ENCODE results near the gene SERPINA7.
"Not testable (repeated sequence)": the region's sequence is repeated elsewhere in the genome, so short reads cannot be mapped to it uniquely, and the experiment has no call there.

The SERPINA7 gene

DNA sequence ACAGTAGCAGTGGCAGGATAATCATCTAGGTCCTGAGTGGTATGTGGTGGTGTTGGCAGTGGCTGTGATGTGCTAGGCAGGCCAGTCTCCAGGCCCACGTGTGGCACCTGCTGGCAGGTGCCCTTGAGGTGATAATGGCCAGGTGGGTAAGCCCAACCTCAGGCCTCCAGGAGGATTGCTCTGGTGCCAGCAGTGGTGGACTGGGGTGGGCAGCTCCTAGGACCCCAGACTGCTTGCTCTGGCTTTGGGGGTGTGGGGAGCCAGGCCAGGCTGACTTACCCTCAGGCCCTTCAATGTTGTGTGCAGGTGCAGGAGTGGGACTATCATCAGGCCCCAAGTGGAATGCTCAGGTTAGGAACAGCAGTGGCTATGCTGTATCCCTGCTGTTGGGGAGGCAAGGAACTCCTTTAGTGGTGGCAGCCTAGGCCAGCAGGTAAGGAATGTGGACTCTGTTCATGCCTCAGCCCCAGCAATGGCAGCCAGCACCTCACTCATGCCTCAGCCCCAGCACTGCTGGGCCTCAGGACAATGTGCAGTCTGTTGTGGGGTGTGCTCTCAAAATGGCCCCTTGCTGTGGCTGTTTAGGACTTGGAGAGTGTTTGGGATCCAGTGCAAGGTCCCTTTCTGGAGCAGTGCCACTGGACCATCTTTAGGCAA is 24.3 kb downstream of the SERPINA7 start:
- Histone ChIP-seq H2AFZ (ENCODE audit: low read length, unreplicated experiment) (no peak overlapping the region), H3K79me2 (ENCODE audit: control insufficient read depth, insufficient read depth, low read length, unreplicated experiment) (no peaks in the 10 kb centered on the region), H3K4me1 (ENCODE audit: control insufficient read depth, insufficient read depth, low read length, unreplicated experiment) (no peaks in the 10 kb centered on the region), H3K27ac (ENCODE audit: low read depth, low read length) (no peak overlapping the region), H3K27me3 (ENCODE audit: insufficient read depth, low read length) (no peaks in the 10 kb centered on the region), H3K4me3 (ENCODE audit: low read depth, low read length) (no peak overlapping the region), H3K36me3 (ENCODE audit: insufficient read depth, low read length) (no peaks in the 10 kb centered on the region)

GRCh38 chrX:106009145-106009544 is 29.4 kb downstream of the SERPINA7 start:
- no peaks in the 10 kb centered on the region for H3K27me3 ChIP-seq (ENCODE audit: insufficient read depth, low read length)
- no peaks in the 10 kb centered on the region for H3K79me2 ChIP-seq (ENCODE audit: control insufficient read depth, insufficient read depth, low read length, unreplicated experiment)
- H3K4me1 ChIP-seq (ENCODE audit: control insufficient read depth, insufficient read depth, low read length, unreplicated experiment) = no peaks in the 10 kb centered on the region
- H3K27ac ChIP-seq (ENCODE audit: low read depth, low read length) = no peak overlapping the region
- no peaks in the 10 kb centered on the region for H3K36me3 ChIP-seq (ENCODE audit: insufficient read depth, low read length)
- no peak overlapping the region for H3K4me3 ChIP-seq (ENCODE audit: low read depth, low read length)
- no peak overlapping the region for H2AFZ ChIP-seq (ENCODE audit: low read length, unreplicated experiment)

DNA sequence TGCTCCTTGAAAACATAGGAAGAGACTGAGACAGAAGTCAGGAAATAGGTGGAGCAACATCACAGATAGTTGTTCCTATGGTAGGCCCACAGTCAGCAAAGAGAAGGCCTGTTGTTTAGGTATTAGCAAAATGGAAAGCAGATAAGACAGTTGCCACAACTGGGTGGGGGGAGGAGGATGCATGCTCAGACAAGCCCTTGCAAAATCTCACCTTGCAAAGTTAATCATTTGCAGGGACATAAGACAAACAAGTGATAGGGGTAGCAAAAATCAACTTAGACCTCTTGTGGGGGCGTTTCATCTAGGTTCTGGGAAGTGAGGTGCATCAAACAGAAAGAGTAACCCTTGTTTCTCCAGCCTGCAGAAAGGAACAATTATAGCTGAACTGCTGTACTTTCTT is 30.7 kb downstream of the SERPINA7 start:
- Histone ChIP-seq H3K4me1 (ENCODE audit: control insufficient read depth, insufficient read depth, low read length, unreplicated experiment) (no peaks in the 10 kb centered on the region), H3K27ac (ENCODE audit: low read depth, low read length) (no peak overlapping the region), H2AFZ (ENCODE audit: low read length, unreplicated experiment) (no peak overlapping the region), H3K36me3 (ENCODE audit: insufficient read depth, low read length) (no peaks in the 10 kb centered on the region), H3K79me2 (ENCODE audit: control insufficient read depth, insufficient read depth, low read length, unreplicated experiment) (no peaks in the 10 kb centered on the region), H3K27me3 (ENCODE audit: insufficient read depth, low read length) (no peaks in the 10 kb centered on the region), H3K4me3 (ENCODE audit: low read depth, low read length) (no peak overlapping the region)

DNA sequence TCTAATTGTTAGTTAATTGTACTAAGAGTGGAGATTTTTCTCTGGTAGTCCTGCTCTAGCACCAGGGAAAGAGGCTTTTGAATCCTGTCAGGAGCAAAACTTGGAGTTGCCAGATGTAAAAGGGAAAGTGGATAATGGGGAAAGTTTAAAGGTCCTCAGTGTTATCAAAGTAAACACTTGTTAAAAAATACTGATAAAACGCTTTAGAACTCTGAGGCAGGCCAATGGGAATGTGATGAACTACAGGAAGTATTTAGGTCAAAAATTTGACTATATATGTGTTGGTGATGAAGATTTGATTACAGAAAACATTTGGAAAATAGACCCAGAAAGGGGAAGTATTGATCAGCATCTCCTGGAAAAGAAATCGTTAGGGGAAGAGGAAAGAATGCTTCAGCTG is 32.8 kb downstream of the SERPINA7 start:
- Histone ChIP-seq H2AFZ (ENCODE audit: low read length, unreplicated experiment) (no peak overlapping the region), H3K4me1 (ENCODE audit: control insufficient read depth, insufficient read depth, low read length, unreplicated experiment) (no peaks in the 10 kb centered on the region), H3K27me3 (ENCODE audit: insufficient read depth, low read length) (no peaks in the 10 kb centered on the region), H3K36me3 (ENCODE audit: insufficient read depth, low read length) (no peaks in the 10 kb centered on the region), H3K27ac (ENCODE audit: low read depth, low read length) (no peak overlapping the region), H3K79me2 (ENCODE audit: control insufficient read depth, insufficient read depth, low read length, unreplicated experiment) (no peaks in the 10 kb centered on the region), H3K4me3 (ENCODE audit: low read depth, low read length) (no peak overlapping the region)

- H2AFZ ChIP-seq (ENCODE audit: low read length, unreplicated experiment); H3K4me3 ChIP-seq (ENCODE audit: low read depth, low read length); H3K79me2 ChIP-seq (ENCODE audit: control insufficient read depth, insufficient read depth, low read length, unreplicated experiment); H3K4me1 ChIP-seq (ENCODE audit: control insufficient read depth, insufficient read depth, low read length, unreplicated experiment); H3K36me3 ChIP-seq (ENCODE audit: insufficient read depth, low read length); H3K27me3 ChIP-seq (ENCODE audit: insufficient read depth, low read length); H3K27ac ChIP-seq (ENCODE audit: low read depth, low read length): not testable (repeated sequence)
Observed at GRCh38 chrX:106000609-106001008, 37.9 kb downstream of the SERPINA7 start.

- H2AFZ ChIP-seq (ENCODE audit: low read length, unreplicated experiment) = no peak overlapping the region
- no peak overlapping the region for H3K27ac ChIP-seq (ENCODE audit: low read depth, low read length)
- no peaks in the 10 kb centered on the region for H3K79me2 ChIP-seq (ENCODE audit: control insufficient read depth, insufficient read depth, low read length, unreplicated experiment)
- H3K4me1 ChIP-seq (ENCODE audit: control insufficient read depth, insufficient read depth, low read length, unreplicated experiment) = no peaks in the 10 kb centered on the region
- H3K4me3 ChIP-seq (ENCODE audit: low read depth, low read length) = no peak overlapping the region
- no peaks in the 10 kb centered on the region for H3K36me3 ChIP-seq (ENCODE audit: insufficient read depth, low read length)
- no peaks in the 10 kb centered on the region for H3K27me3 ChIP-seq (ENCODE audit: insufficient read depth, low read length)
Observed at GRCh38 chrX:106000203-106000602, 38.3 kb downstream of the SERPINA7 start.

- Histone ChIP-seq H2AFZ (ENCODE audit: low read length, unreplicated experiment) (no peak overlapping the region), H3K79me2 (ENCODE audit: control insufficient read depth, insufficient read depth, low read length, unreplicated experiment) (no peaks in the 10 kb centered on the region), H3K4me1 (ENCODE audit: control insufficient read depth, insufficient read depth, low read length, unreplicated experiment) (no peaks in the 10 kb centered on the region), H3K36me3 (ENCODE audit: insufficient read depth, low read length) (no peaks in the 10 kb centered on the region), H3K4me3 (ENCODE audit: low read depth, low read length) (no peak overlapping the region), H3K27ac (ENCODE audit: low read depth, low read length) (no peak overlapping the region), H3K27me3 (ENCODE audit: insufficient read depth, low read length) (no peaks in the 10 kb centered on the region)
Observed at GRCh38 chrX:105999294-105999693, 39.2 kb downstream of the SERPINA7 start.

DNA sequence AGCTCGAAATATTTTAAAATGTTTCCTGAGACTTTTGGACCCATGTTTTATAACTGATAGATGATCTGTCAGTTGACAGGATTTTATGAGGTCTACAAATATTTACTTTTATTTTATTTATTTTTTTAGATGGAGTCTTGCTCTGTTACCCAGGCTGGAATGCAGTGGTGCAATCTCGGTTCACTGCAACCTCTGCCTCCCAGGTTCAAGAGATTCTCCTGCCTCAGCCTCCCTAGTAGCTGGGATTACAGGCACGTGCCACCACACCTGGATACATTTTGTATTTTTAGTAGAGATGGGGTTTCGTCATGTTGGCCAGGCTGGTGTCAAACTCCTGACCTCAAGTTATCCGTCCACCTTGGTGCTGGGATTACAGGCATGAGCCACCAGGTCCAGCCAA is 50.0 kb downstream of the SERPINA7 start:
- H3K27ac ChIP-seq (ENCODE audit: low read depth, low read length); H3K79me2 ChIP-seq (ENCODE audit: control insufficient read depth, insufficient read depth, low read length, unreplicated experiment); H3K4me3 ChIP-seq (ENCODE audit: low read depth, low read length); H3K36me3 ChIP-seq (ENCODE audit: insufficient read depth, low read length); H3K4me1 ChIP-seq (ENCODE audit: control insufficient read depth, insufficient read depth, low read length, unreplicated experiment); H3K27me3 ChIP-seq (ENCODE audit: insufficient read depth, low read length); H2AFZ ChIP-seq (ENCODE audit: low read length, unreplicated experiment): not testable (repeated sequence)
